Common myeloid progenitor, CD34-positive (primary cell): ENCODE measurements around the gene COL4A2.

Experiments used
- CTCF ChIA-PET: fragments of 350-600 bp; sonication (Branson Sonifier 250); formaldehyde crosslinking; loops from one replicate; lab custom pipeline; 2021; ENCODE audit warnings: antibody characterized with exemption; lab: Charles Lee
- POLR2A ChIA-PET: fragments of 350-600 bp; sonication (Branson Sonifier 250); formaldehyde crosslinking; loops from one replicate; lab custom pipeline; 2021; ENCODE audit warnings: antibody characterized with exemption; lab: Charles Lee
- DNase-seq, 3 donors: peaks; one replicate each; pipeline versions ENCODE4 v3.0.0 to v3.0.0-alpha.2; 2013
- H3K27ac ChIP-seq, 2 experiments: 1 replicate in 1 of 2; 2 replicates in 1 of 2; pipeline ENCODE4 v1.7.0; 2013; ENCODE audit warnings: inconsistent platforms in 2 of 2, low read length in 2 of 2, mild to moderate bottlenecking in 2 of 2, low read depth in 1 of 2, moderate library complexity in 1 of 2; ENCODE audit not compliant: severe bottlenecking in 2 of 2, insufficient read depth in 1 of 2, poor library complexity in 1 of 2
- H3K27me3 ChIP-seq, 5 experiments: replicated peaks in 2 of 5; 1 replicate in 3 of 5; 2 replicates in 2 of 5; pipeline versions ENCODE4 v1.6.1 to v1.7.0; 2013; ENCODE audit warnings: low read length in 4 of 5, mild to moderate bottlenecking in 2 of 5, moderate library complexity in 2 of 5, inconsistent platforms in 1 of 5; ENCODE audit not compliant: insufficient read depth in 5 of 5, control insufficient read depth in 4 of 5
- H3K36me3 ChIP-seq, 4 experiments: 1 replicate in 2 of 4; 2 replicates in 2 of 4; pipeline versions ENCODE4 v1.6.1 to v1.7.0; 2013; ENCODE audit warnings: low read length in 3 of 4, control low read depth in 1 of 4, mild to moderate bottlenecking in 1 of 4; ENCODE audit not compliant: control insufficient read depth in 4 of 4, insufficient read depth in 4 of 4
- H3K4me1 ChIP-seq, 4 experiments: 1 replicate in 3 of 4; 2 replicates in 1 of 4; pipeline versions ENCODE4 v1.6.1 to v1.7.1; 2013; ENCODE audit warnings: low read length in 3 of 4, mild to moderate bottlenecking in 3 of 4, control low read depth in 1 of 4, inconsistent platforms in 1 of 4, moderate library complexity in 1 of 4; ENCODE audit not compliant: control insufficient read depth in 4 of 4, insufficient read depth in 4 of 4; ENCODE audit errors: control extremely low read depth in 1 of 4
- H3K4me3 ChIP-seq, 7 experiments: 1 replicate in 4 of 7; 2 replicates in 3 of 7; pipeline versions ENCODE4 v1.5.1 to v1.7.0; 2013; ENCODE audit warnings: mild to moderate bottlenecking in 7 of 7, low read length in 6 of 7, moderate library complexity in 6 of 7, inconsistent platforms in 2 of 7, low read depth in 2 of 7, control low read depth in 1 of 7; ENCODE audit not compliant: insufficient read depth in 4 of 7, control insufficient read depth in 1 of 7; ENCODE audit errors: extremely low read depth in 1 of 7
- H3K9me3 ChIP-seq, 5 experiments: 1 replicate in 4 of 5; 2 replicates in 1 of 5; pipeline versions ENCODE4 v1.6.1 to v1.7.1; 2013; ENCODE audit warnings: low read length in 4 of 5, mild to moderate bottlenecking in 2 of 5, inconsistent platforms in 1 of 5, low read depth in 1 of 5, moderate library complexity in 1 of 5; ENCODE audit not compliant: control insufficient read depth in 4 of 5, insufficient read depth in 2 of 5; ENCODE audit errors: control extremely low read depth in 1 of 5
- WGBS: methylation state at CpG from one replicate; pipeline ENCODE4 v1.1.5; 2013; ENCODE audit not compliant: insufficient coverage; 5-methylcytosine and 5-hydroxymethylcytosine counted together

COL4A2 gene

GRCh38 chr13:110328573-110328972, 21.5 kb downstream of the COL4A2 start:
- H3K36me3 ChIP-seq = no peaks in the 10 kb centered on the region
- peaks cover 0 to 84% (median 10%) of the 10 kb centered on the region in 5 experiments for H3K27me3 ChIP-seq
- 99% methylated on average over 9 of the region's 10 CpGs for WGBS
- POLR2A ChIA-PET = no interaction called here
- H3K9me3 ChIP-seq = peaks cover 0 to 2% (median 0%) of the 10 kb centered on the region in 5 experiments
- no peak for DNase-seq
- CTCF ChIA-PET = no interaction called here
- no peak overlapping the region for H3K4me3 ChIP-seq
- H3K27ac ChIP-seq = no peak overlapping the region
- H3K4me1 ChIP-seq = no peaks in the 10 kb centered on the region

- POLR2A ChIA-PET = no interaction called here
- H3K27ac ChIP-seq = no peak overlapping the region
Measured at GRCh38 chr13:110329258-110329657, 22.2 kb downstream of the COL4A2 start.

GRCh38 chr13:110329798-110330461, 22.8 kb downstream of the COL4A2 start:
- peaks cover 0 to 2% (median 0%) of the 10 kb centered on the region in 5 experiments for H3K9me3 ChIP-seq
- WGBS = 96% methylated on average over 21 of the region's 21 CpGs
- POLR2A ChIA-PET = no interaction called here
- H3K27ac ChIP-seq = no peak overlapping the region
- no peak for DNase-seq
- no peaks in the 10 kb centered on the region for H3K4me1 ChIP-seq
- no peak overlapping the region for H3K4me3 ChIP-seq
- no peaks in the 10 kb centered on the region for H3K36me3 ChIP-seq
- CTCF ChIA-PET = interaction anchor here (0.8 kb wide), 1 partner anchor 10 kb away, joined by 4 read pairs; no protein-coding TSS in a partner anchor
- peaks cover 0 to 70% (median 12%) of the 10 kb centered on the region in 5 experiments for H3K27me3 ChIP-seq

More at GRCh38 chr13:110329258-110329657, 22.2 kb downstream of the COL4A2 start:
- WGBS = 100% methylated on average over 1 of the region's 6 CpGs
- H3K27me3 ChIP-seq = peaks cover 0 to 77% (median 10%) of the 10 kb centered on the region in 5 experiments
- H3K4me1 ChIP-seq = no peaks in the 10 kb centered on the region
- no peak overlapping the region for H3K4me3 ChIP-seq
- no peaks in the 10 kb centered on the region for H3K36me3 ChIP-seq
- peaks cover 0 to 2% (median 0%) of the 10 kb centered on the region in 5 experiments for H3K9me3 ChIP-seq
- CTCF ChIA-PET = interaction anchor here (0.8 kb wide), 1 partner anchor 11 kb away, joined by 4 read pairs; no protein-coding TSS in a partner anchor
- DNase-seq = no peak

- no peak overlapping the region for H3K27ac ChIP-seq
- H3K9me3 ChIP-seq = peaks cover 0 to 2% (median 0%) of the 10 kb centered on the region in 5 experiments
- POLR2A ChIA-PET = no interaction called here
- no peaks in the 10 kb centered on the region for H3K4me1 ChIP-seq
- DNase-seq = no peak
- CTCF ChIA-PET = no interaction called here
- H3K36me3 ChIP-seq = no peaks in the 10 kb centered on the region
- H3K4me3 ChIP-seq = no peak overlapping the region
- H3K27me3 ChIP-seq = peaks cover 0 to 64% (median 15%) of the 10 kb centered on the region in 5 experiments
- 100% methylated on average over 8 of the region's 11 CpGs for WGBS
Measured at GRCh38 chr13:110330491-110331011, 23.5 kb downstream of the COL4A2 start.

- no peak overlapping the region for H3K4me3 ChIP-seq
- CTCF ChIA-PET = interaction anchor here (1.0 kb wide), 1 partner anchor 174 kb away, joined by 3 read pairs; no protein-coding TSS in a partner anchor
- no peaks in the 10 kb centered on the region for H3K4me1 ChIP-seq
Measured at GRCh38 chr13:110331362-110331761, 24.3 kb downstream of the COL4A2 start.

GRCh38 chr13:110332750-110333149, 25.7 kb downstream of the COL4A2 start:
- ChIA-PET CTCF (no interaction called here), POLR2A (no interaction called here)
- no peak overlapping the region for H3K27ac ChIP-seq
- peaks cover 0 to 2% (median 0%) of the 10 kb centered on the region in 5 experiments for H3K9me3 ChIP-seq
- no peaks in the 10 kb centered on the region for H3K4me1 ChIP-seq
- H3K27me3 ChIP-seq = peaks cover 0 to 55% (median 13%) of the 10 kb centered on the region in 5 experiments
- no peaks in the 10 kb centered on the region for H3K36me3 ChIP-seq
- DNase-seq = no peak
- no peak overlapping the region for H3K4me3 ChIP-seq
- 100% methylated on average over 1 of the region's 2 CpGs for WGBS

More at GRCh38 chr13:110331362-110331761, 24.3 kb downstream of the COL4A2 start:
- Histone ChIP-seq H3K36me3 (no peaks in the 10 kb centered on the region), H3K27me3 (peaks cover 0 to 56% (median 11%) of the 10 kb centered on the region in 5 experiments), H3K27ac (no peak overlapping the region), H3K9me3 (peaks cover 0 to 2% (median 0%) of the 10 kb centered on the region in 5 experiments)
- POLR2A ChIA-PET = no interaction called here
- DNase-seq = no peak
- 92% methylated on average over 7 of the region's 11 CpGs for WGBS

GRCh38 chr13:110333837-110334236, 26.8 kb downstream of the COL4A2 start:
- 96% methylated on average over 12 of the region's 12 CpGs for WGBS
- no peak for DNase-seq
- H3K9me3 ChIP-seq = peaks cover 0 to 2% (median 0%) of the 10 kb centered on the region in 5 experiments
- POLR2A ChIA-PET = no interaction called here
- H3K4me3 ChIP-seq = no peak overlapping the region
- H3K4me1 ChIP-seq = no peaks in the 10 kb centered on the region
- no peaks in the 10 kb centered on the region for H3K36me3 ChIP-seq
- H3K27ac ChIP-seq = no peak overlapping the region
- H3K27me3 ChIP-seq = peaks cover 0 to 60% (median 15%) of the 10 kb centered on the region in 5 experiments
- CTCF ChIA-PET = no interaction called here
